Measurements from ENCODE around the gene FADS1.

DNA sequence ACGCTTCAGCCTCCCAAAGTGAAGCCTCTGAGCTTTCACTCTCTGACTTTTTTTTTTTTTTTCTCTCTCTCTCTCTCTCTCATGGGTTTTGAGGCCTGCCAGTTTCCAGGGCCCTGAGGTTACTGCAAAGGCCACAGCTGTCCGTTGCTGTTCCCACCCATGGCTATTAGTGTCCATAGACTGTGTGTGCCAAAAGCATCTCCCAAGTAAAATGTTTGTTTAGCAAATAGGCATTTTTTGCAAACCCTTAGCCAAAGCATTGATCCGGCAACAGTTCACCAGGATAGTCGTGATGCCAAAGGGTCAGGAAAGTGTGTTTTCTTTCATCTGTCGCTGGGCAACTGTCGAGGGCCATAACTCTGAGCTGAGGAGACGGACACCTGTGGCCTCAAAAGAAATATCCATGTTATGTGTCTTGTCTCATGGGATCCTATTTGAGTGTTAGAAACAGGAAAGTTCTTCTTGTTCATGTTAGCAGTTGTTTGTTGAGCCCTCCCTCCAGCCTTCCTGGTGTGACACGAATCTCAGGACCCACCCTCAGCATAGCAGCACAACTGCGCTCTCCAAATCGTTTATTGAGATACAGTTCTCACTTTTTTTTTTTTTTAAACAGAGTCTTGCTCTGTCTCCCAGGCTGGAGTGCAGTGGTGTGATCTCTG is 29.7 kb upstream of the FADS1 start:
- TF ChIP-seq POLR2AphosphoS5 (IDR thresholded peaks at IDR 0.05; ENCODE audit: low read depth) (no peak), CTCF (IDR thresholded peaks at IDR 0.05; ENCODE audit: insufficient read depth, low read length) (no peak)
- TF ChIP-seq, protein P1, sequence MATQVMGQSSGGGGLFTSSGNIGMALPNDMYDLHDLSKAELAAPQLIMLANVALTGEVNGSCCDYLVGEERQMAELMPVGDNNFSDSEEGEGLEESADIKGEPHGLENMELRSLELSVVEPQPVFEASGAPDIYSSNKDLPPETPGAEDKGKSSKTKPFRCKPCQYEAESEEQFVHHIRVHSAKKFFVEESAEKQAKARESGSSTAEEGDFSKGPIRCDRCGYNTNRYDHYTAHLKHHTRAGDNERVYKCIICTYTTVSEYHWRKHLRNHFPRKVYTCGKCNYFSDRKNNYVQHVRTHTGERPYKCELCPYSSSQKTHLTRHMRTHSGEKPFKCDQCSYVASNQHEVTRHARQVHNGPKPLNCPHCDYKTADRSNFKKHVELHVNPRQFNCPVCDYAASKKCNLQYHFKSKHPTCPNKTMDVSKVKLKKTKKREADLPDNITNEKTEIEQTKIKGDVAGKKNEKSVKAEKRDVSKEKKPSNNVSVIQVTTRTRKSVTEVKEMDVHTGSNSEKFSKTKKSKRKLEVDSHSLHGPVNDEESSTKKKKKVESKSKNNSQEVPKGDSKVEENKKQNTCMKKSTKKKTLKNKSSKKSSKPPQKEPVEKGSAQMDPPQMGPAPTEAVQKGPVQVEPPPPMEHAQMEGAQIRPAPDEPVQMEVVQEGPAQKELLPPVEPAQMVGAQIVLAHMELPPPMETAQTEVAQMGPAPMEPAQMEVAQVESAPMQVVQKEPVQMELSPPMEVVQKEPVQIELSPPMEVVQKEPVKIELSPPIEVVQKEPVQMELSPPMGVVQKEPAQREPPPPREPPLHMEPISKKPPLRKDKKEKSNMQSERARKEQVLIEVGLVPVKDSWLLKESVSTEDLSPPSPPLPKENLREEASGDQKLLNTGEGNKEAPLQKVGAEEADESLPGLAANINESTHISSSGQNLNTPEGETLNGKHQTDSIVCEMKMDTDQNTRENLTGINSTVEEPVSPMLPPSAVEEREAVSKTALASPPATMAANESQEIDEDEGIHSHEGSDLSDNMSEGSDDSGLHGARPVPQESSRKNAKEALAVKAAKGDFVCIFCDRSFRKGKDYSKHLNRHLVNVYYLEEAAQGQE (IDR thresholded peaks at IDR 0.05; ENCODE audit: insufficient replicate concordance, low read depth): no peak

All from HL-60 (cell line).